ENCODE results near the gene SCO1.
A peak's percentile ranks its signal among the peaks of the same experiment; 100 is the strongest.

The SCO1 gene

DNA sequence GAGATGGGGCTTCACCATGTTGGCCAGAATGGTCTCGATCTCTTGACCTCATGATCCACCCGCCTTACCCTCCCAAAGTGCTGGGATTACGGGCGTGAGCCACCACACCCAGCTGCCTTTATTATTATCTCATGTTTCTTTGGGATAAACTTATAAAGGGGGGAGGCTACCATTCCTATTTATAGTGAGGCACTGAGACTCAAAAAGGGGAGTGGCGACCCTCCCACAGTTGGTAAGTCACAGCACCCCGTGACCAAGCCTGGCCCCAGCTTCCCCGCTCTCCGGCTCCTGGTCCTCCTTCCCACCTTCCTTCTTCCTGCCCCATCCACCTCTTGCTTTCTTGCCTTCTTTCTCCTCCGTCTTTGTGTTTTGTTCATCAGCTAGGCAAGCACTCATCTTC, 45.4 kb downstream of the SCO1 start:
- DNase-seq: no peak

GRCh38 chr17:10649602-10650001, 47.7 kb downstream of the SCO1 start:
- DNase-seq: no peak

GRCh38 chr17:10648956-10649355, 48.4 kb downstream of the SCO1 start:
- no peak for DNase-seq

GRCh38 chr17:10648381-10648780, 49.0 kb downstream of the SCO1 start:
- DNase-seq: no peak

DNA sequence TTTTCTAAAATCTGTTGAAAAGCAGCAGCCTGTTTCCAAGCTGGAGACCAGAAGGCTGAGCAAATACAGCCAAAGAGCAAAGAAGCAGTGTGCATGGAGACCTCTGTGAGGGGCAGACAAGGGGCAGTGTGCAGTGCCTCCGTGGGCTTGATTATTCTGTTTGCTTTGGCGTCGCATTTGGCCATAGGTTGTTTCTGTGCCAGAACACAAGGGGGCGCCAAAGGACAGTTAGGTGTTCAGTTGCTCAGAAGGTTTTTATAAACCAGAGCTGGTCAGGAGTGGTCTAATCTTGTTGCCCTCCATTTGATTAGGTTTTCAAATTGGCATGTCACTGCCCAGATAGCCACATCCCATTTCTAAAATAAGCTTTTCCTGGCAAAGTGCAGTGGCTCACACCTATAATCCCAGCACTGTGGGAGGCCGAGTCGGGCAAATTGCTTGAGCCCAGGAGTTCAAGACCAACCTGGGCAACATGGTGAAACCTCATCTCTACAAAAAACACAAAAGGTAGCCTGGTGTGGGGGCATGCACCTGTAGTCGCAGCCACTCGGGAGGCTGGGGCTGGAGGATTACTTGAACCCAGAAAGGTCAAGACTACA, 50.8 kb downstream of the SCO1 start:
- no peak for DNase-seq

- DNase-seq: no peak
These were observed 56.9 kb downstream of the SCO1 start for GRCh38 chr17:10640475-10640874.

DNA sequence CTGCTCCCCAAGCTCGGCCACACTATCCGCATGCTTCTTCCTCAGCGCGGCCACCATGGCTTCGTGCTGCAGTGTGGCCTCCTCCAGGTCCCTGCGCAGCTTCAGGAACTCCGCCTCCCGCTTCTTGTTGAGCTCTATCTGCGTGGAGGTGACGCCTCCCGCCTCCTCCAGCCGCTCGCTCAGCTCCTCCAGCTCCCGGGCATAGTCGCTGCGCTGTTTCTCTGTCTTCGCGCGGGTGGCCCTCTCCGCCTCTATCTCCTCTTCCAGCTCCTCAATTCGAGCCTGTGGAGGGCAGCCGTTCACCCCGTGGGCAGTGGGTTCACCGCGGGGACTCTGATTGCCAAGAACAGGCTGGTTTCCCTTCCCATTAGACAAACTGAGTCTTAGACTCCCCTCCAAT, 59.2 kb downstream of the SCO1 start:
- no peak for DNase-seq

- no peak for DNase-seq
These were observed 62.0 kb downstream of the SCO1 start for GRCh38 chr17:10635290-10635689.

DNA sequence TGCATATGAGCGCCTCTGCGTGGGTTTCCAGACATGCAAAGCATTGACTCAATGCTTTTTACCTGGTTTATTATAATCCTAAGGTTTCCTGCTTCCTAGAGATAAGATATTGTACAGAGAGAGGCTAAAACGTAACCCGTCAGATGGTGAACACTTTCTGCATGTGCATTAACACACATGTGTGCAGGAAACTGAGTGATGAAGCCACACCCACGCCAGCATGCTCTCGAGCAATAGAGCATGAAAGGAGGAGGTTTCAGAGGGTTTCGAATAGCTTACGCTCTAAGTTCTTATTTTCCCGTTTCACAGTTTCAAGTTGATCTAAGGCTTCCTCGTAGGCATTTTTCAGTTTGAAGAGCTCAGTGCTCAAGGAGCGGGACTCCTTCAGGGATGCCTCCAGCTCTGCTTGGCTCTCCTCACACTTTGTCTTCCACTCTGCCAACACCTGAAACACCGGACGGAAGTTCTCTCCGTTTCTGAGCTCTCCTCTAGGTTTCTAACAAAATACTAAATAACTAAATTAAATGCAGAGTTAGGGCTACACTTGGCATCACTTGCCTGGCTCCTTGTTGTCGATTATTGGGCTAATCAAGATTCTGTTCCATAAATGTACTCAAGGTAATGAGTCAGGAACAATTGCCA, 63.5 kb downstream of the SCO1 start:
- no peak for DNase-seq

GRCh38 chr17:10631701-10632100, 65.6 kb downstream of the SCO1 start:
- no peak for DNase-seq

GRCh38 chr17:10631048-10631700, 66.2 kb downstream of the SCO1 start:
- no peak for DNase-seq

- no peak for DNase-seq
These were observed 67.6 kb downstream of the SCO1 start for GRCh38 chr17:10629706-10630105.

- no peak for DNase-seq
These were observed 68.6 kb downstream of the SCO1 start for GRCh38 chr17:10628756-10629155.

DNA sequence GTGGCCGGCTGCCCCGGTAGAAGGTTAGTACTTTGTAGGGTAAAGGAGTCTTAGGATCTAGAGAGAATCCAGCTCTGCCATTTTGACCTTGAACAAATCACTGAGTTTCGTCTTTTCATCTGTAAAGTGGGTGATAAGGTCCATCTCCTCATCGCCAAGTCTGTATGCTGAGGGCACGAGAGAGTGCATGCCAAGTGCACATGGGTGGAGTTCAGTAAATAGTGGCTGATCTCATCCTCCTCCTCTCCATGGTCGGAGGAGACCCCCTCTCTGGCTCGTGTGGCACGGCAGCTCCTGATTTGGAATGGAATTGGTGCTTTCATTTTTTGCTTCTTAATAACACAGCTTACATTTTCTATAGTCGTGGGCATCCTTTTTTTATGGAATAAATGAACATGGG, 70.9 kb downstream of the SCO1 start:
- no peak for DNase-seq

- DNase-seq: peak; percentile 38
These were observed 72.4 kb downstream of the SCO1 start for GRCh38 chr17:10624969-10625368.

DNA sequence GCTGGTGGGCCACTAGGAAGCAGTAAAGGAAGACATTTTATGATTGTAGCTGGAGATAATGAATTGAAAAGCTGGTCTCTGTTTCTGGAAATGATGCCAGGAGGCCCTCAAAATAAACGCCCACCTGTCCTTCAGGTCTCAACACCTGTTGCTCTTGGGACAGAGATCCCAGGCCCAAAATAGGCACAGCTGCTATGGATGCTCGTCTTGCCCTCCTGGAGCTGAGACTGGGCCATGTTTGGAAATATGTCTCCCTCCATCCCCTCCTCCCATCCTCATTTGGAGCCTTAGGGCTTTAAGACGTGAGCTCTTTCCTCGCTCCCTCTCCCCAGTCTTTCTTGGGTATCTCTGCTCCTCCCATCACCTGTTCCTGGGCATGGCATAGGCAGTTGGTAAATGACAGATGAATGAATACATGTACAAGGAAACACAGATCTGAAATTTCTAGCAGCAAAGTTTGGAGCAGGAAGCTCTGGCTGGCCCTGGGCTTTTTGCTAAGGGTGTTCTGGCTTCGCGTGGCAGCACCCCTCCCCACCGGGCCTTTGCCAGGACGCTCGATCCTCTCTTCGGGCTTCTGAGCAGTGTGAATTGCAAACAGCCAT, 73.5 kb downstream of the SCO1 start:
- no peak for DNase-seq

DNA sequence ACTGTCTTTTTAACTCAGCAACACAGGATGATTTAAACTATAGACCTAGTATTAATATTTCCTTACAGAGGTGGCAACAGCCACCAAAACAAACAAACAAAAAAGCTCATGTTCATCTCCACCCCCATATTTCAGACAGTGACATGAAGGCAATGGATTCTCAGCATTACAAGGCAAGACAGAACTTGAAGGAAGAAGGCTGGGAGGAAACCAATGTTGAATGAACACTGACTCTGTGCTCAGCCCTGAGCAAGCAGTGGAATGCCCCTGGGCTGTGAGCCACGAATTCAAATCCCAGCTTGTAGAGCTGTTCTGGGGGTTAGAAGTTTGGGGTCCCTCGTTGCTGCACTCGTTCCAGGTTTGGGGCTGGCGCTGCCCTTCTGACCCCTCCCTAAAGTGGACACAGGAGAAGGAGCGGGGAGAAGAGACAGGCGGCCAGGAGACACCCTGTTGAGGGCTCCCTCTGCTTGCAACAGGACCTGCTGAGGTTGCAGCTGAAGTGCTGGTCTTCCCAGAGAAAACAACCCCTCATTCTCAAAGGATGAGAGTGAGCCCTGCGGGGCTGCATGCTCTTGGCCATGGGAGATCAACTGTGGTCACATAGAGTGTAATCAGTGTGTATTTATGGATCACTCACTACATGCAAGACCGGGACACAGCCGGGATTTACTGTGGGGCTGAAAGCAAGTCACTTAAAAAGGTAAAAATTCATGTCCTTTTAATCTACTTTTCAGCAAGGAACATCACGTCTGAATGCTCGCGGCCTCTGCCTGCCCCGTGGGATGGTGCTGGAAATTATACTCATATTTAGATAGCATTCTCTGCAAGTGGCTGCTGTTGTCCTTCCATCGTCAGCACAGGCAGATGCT, 74.5 kb downstream of the SCO1 start:
- no peak for DNase-seq
